BJ (cell line): ENCODE data around the gene ZNF213. TPM values are rescaled to one million over a fixed set of nuclear protein-coding genes. Genes with fewer than 3 reads are reported as not detected.

Source experiments
- CTCF ChIA-PET: fragments of 350-600 bp; formaldehyde crosslinking; extraction: SDS; loops from one replicate; lab custom pipeline; 2021; ENCODE audit warnings: antibody characterized with exemption, inconsistent platforms; lab: Yijun Ruan, JAX
- POLR2A ChIA-PET: fragments of 300-600 bp; sonication (Branson Sonifier 250); formaldehyde crosslinking; extraction: SDS; loops from one replicate; lab custom pipeline; 2021; ENCODE audit warnings: antibody characterized with exemption; lab: Charles Lee
- DNase-seq: peaks from one replicate; pipeline ENCODE4 v3.0.0-alpha.2; 2011; ENCODE audit warnings: low read depth
- H3K27me3 ChIP-seq: 2 replicates; pipeline ENCODE4 v1.6.0; 2011; ENCODE audit warnings: low read length; ENCODE audit not compliant: control insufficient read depth, insufficient read depth
- H3K36me3 ChIP-seq: 2 replicates; pipeline ENCODE4 v1.5.1; 2011; ENCODE audit warnings: low read length; ENCODE audit not compliant: control insufficient read depth, insufficient read depth
- H3K4me3 ChIP-seq: 2 replicates; pipeline ENCODE4 v1.5.1; 2011; ENCODE audit warnings: low read depth, mild to moderate bottlenecking, control low read depth, low read length
- CTCF ChIP-seq: IDR thresholded peaks from 2 replicates; pipeline ENCODE4 v1.5.1; 2011; ENCODE audit warnings: low read depth, mild to moderate bottlenecking, control low read depth, inconsistent platforms, low read length, moderate library complexity; ENCODE audit not compliant: insufficient read depth
- polyA plus RNA-seq: library from polyadenylated mRNA; depleted of rRNA; stranded (reverse); fragments of >200 nt; gene quantifications from 2 replicates; pipeline ENCODE4 v1.2.3, GENCODE V29; 2011

ZNF213 gene
- polyA plus RNA-seq, 1 experiment = 0.77 TPM

GRCh38 chr16:3158510-3159314, 23.9 kb downstream of the ZNF213 start:
- ChIA-PET CTCF (interaction anchor here (1.0 to 2.9 kb wide), 6 partner anchors 9 to 127 kb away, joined by 4 to 10 read pairs (median 6); no protein-coding TSS in a partner anchor), POLR2A (interaction anchor here (0.6 kb wide), 5 partner anchors 24 to 1467 kb away, joined by 3 to 7 read pairs (median 4); no protein-coding TSS in a partner anchor)
- no peak for TF ChIP-seq CTCF
- H3K36me3 ChIP-seq = no peaks in the 10 kb centered on the region
- H3K4me3 ChIP-seq = peak overlapping the region; percentile 60
- DNase-seq = no peak
- no peaks in the 10 kb centered on the region for H3K27me3 ChIP-seq

- POLR2A ChIA-PET = no interaction called here
- CTCF ChIA-PET = interaction anchor here (0.5 to 3.0 kb wide), 5 partner anchors 30 to 583 kb away, joined by 3 to 14 read pairs (median 4); no protein-coding TSS in a partner anchor
- TF ChIP-seq CTCF = no peak
- Histone ChIP-seq H3K4me3 (no peak overlapping the region), H3K27me3 (no peaks in the 10 kb centered on the region), H3K36me3 (no peaks in the 10 kb centered on the region)
- DNase-seq = no peak
These were observed 26.6 kb downstream of the ZNF213 start for GRCh38 chr16:3161235-3162018.

GRCh38 chr16:3164121-3164991, 29.5 kb downstream of the ZNF213 start:
- CTCF ChIA-PET = interaction anchor here (0.6 to 1.3 kb wide), 4 partner anchors 10 to 32 kb away, joined by 3 read pairs; no protein-coding TSS in a partner anchor
- no peaks in the 10 kb centered on the region for H3K36me3 ChIP-seq
- no peak for DNase-seq
- H3K27me3 ChIP-seq = peaks cover 8% of the 10 kb centered on the region; the same call in 1 of the 2 replicates
- POLR2A ChIA-PET = no interaction called here
- H3K4me3 ChIP-seq = no peak overlapping the region
- no peak for TF ChIP-seq CTCF

- Histone ChIP-seq H3K27me3 (peaks cover 12% of the 10 kb centered on the region), H3K4me3 (no peak overlapping the region), H3K36me3 (no peaks in the 10 kb centered on the region)
- DNase-seq = no peak
- TF ChIP-seq CTCF = no peak
- ChIA-PET POLR2A (no interaction called here), CTCF (interaction anchor here (0.8 to 1.4 kb wide), 7 partner anchors 10 to 132 kb away, joined by 3 to 8 read pairs (median 4); no protein-coding TSS in a partner anchor)
These were observed 30.4 kb downstream of the ZNF213 start for GRCh38 chr16:3165111-3165822.
